Activated CD4-positive, alpha-beta T cell treated with anti-CD3 and anti-CD28 coated beads, Interleukin-2, amount 50 U/mL, for 48 hours (primary cell): ENCODE results near the gene TRMT2A.

Experiments
- DNase-seq, 2 experiments: peaks; one replicate each; pipeline ENCODE4 v3.0.0-alpha.2; 2020

TRMT2A gene

DNA sequence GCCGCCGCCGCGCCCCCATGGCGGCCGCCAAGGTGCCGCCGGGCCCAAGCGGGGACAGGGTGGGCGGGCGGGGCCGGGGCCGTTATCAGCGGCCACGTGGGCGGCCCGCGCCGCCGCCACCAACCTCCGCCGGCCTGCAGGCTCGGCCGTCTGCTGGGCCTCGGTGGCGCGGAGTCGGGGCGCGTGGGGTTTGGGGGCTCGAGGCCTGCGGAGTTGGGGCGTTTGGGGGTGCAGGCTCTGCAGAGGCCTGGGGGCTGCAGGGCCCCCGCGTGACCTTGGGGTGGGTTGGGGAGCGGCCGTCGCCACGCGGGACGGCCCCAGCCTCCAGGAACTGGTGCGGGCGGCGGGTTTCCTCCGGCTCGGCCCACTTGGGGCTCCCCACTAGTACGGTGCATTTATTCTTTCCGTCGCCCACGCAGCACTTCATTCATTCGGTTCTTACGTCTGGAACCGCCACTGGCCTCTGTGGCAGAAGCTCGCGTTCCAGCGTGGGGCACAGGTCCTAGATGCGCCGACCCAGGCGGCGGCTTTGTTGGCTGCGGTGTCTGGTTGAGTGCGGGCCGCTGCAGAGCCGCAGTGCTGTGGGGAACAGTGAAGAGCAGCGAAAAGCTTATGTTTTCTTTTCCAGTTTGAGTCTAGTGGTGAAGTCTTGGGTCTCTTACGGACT lies 740 bp upstream of the TRMT2A start:
- peak; percentile 83 to 88 for DNase-seq

DNA sequence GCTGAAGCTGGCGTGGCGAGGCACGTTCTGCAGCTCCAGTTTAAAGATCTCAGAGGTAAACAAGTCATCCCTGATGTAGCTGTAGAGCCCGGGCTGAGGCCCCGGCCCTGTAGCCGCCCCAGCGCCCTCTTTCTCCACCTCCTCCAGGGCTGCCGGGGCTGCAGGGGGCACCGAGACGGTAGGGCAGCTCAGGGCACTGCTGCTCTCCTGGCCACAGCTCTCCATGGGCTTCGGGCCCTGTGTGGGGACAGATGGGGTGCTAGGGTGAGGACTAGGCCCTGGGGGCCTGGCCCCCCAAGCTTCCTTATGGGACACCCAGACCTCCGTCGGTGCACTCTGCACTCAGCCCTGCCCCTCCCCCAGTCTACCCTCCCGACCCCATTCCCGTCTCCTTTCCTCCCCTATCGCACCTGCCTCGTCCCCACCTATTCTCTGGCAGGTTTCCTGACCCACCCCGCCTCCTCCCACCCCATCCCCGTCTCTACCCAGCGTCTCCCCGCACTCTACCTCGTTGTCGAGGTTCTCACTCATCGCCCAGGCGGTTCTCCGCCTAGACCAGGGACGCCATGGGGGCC lies 563 bp downstream of the TRMT2A start:
- DNase-seq = no peak

DNA sequence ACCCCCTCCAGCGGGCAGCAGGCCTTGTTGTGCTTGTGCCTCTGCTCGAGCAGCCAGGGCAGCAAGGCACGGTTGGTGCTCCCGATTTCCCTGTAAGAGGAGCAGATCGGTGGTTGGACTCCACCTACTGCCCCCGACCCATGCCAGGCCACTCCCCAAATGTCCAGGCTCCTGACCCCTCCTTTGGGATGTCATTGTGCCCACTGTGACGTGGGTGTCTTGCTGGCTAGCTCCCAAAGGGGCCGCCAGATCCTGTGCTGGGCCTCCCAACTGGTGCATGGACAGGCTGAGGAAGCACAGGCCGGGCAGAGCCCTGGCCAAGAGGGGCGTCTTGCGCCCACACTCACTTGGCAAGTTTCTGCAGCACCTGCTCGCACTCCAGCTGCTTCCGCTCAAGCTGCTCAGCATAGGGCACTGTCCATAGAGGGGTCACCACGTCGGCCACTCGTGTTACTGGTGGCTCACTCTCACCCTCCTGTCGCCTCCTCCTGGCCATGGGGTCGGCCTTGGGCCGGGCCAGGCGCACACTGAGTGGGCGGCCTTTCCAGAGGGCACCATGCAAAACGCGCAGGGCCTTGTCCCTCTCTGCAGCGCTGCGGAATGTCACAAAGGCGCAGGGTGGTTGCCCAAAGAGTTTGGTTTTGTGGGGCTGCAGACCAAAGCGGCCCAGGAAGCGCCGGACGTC lies 1.2 kb downstream of the TRMT2A start, which contains the start of gene RANBP1:
RANBP1 (plus strand) TSS at position 414 of the 685 bp plus-strand sequence; CDS start at position 495, 81 bp downstream.
- no peak for DNase-seq

DNA sequence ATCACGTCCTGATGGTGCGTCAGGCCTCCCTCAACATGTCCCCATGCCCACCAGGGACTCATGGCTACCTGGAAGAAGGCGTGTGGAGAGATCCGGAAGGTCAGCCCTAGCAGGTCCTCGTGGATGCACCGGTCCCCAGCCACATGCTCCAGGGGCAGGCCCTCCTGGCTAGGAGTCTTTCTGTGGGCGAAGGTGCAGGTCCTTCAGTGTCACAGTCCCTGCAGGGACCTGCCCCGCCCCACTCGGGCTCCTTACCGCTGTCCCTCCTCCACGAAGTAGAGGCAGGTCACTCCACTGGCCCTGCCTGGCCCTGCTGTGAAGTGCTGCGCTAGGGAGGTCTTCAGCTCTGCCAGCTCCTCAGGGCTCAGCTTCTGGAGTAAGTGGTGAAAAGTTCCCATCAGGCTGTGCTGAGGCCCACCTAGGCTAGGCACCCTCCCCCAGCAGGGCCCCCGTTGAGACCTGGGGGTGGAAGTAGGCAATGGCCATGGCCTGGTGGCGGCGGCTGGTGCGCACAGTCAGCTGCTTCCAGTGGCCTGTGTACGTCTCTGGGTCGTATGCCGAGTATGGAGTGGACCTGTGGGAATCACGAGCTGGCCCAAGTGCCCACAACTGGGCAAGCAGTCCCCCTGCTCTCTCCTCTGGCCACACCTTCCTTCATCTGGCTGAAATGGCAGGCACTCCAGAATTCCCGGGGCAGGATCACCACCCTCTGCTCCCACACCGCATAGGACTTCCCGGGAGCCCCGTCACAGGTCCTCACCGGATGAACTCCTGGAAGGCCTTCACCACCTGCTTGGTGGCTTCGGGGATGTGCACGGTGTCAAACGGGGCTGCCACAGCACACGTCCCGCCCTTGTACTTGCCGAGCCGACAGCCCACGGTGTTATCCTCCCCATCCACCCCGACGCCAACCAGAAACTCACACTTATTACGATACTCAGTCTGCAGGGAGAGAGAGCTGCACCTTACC lies 2.2 kb downstream of the TRMT2A start:
- DNase-seq = no peak

DNA sequence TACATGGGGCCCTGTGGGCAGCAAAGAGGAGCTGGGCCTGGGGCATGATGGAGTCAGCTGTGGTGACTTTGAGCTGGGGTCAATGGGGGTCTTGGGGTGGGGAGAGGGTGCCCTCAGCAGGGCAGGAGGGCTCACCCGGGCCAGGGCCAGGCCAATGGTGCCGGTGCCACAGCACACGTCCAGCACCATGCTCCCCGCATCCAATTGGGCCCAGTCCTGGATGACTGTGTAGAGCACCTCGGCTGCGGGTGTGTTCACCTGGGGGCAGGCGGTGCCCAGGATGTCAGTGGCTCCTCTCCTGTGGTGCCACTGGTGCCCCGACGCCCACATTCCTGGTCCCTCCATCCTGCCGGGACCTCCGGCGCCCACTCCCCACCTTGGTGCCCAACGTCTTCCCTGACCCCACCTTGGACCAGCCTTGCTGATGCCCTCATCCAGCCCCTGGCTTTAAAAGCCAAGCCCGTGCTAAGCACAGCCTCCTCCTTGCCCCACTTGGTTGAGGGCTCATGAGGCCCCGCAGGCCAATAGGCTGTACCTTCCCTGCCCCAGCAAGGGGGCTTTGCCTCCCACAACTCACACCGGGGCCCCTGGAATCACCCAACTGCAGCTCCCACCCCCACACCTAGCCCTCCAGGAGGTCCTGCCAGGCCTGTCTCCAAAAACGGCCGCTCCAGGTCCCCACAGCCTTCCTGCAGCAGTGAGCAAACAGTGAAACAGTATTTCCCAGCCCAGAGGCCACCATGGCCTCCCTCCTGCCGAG lies 3.3 kb downstream of the TRMT2A start:
- no peak for DNase-seq

DNA sequence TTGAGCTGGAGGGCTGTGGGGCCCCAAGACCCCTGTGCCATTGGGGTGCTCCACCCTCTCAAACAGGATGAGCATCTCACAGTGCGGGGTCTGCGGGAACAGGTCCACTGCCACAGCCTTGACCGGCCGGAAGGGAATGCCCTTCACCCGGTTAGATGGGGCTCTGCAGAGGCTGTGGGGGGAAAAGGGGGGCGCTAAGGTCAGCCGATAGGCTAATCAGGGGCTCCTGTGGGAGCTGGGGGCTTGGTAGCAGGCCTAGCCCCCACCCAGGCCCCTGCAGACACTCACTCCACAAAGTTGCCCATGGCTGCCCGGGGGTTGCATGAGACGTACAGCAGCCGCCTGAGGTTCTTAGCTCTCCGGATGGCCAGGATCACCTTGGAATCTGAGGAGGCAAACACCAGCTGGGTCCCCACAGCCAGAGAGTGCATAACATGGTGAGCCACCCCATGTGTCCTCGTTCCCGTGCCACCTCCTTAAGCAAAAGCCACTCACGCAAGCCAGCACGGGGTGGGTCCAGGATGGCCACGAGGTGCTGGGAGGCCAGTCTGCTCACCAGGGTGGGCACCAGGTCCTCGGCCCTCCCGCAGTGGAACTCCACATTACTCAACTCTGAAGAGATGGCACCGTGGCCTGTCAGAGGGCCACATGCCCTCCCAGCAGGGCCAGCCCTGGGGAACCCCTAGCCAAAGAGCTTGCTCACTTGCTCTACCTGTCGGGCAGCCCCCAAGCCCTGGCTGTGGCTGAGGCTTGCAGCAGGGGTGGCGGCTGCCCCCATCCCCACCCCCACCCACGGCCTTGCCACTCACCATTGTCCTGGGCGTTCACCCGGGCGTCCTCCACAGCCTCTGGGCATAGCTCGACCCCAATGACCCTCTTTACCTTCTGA lies 4.2 kb downstream of the TRMT2A start:
- DNase-seq = no peak

DNA sequence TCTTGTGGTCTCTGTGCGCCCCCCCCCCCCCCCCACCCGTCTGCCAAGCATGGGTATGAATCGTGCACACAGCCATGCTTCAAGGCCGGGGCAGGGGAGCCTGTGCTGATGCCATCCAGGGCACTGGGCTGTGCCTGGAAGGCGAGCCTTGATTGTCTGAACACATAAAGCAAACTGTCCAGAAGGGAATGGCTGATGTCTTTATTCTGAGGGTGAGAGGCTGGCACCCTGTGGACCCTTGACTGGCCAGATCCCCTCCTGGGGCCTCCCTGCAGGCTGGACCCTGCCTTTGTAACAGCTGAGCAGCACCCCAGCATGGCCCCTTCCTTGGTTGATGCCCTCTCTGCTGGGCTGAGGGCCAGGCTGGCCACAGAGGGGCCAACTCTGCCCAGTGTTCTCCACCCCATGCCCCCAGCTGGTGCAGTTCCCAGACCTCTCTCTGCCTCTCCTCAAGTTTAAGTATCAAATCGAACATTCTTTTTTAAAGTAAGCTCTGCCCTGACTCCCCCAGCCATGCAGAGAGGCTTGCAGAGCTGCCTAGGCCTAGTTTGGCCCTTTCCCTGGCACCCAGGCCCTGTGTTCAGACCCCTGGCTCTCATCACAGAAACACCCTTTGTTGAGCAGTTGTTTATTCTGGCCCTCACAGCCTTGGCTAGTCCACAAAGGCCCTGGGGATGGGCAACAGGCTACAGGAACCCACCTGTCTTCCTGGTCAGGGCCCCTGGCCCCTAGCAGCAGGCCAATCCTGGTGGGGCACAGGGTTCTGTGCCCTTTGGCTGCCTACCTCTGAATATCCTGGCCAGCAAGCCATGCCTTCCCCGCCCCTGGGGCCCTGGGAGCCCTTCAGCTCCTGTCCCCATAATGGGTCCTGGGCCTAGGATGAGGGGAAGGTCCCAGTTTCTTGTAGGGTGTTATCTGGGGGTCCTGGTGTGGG lies 5.1 kb downstream of the TRMT2A start:
- DNase-seq = no peak

DNA sequence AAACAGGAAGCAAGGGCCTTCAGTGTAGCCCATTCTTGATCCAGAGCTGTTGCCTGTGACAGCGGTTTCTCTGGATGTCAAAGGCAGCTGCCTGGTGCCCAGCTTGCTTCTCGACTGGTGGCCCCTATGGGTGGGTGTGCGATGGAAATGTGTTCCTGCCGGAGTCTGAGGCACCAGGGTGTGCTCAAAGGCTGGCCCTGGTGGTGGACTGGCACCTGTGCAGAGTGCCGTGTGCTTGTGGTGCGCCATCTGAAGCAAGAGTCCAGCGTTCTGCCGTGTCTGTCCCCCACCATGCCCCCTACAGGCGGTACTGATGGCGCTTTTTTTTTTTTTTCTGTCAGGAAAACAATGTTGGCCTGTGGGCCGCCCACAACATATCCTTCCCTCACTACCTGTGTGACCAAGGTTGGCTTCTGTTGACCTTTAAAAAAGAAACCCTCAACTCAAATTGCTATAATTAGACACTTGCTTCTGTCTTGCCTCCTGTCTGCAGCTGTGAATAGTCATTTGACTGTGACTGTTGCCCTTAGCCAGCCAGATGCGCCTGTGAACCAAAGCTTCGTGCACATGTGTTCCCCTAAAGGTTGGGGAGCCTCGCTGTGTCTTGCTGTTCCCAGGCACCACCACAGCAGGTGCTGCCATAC lies 5.9 kb downstream of the TRMT2A start:
- DNase-seq = peak in 1 of 2 experiments; percentile 46

DNA sequence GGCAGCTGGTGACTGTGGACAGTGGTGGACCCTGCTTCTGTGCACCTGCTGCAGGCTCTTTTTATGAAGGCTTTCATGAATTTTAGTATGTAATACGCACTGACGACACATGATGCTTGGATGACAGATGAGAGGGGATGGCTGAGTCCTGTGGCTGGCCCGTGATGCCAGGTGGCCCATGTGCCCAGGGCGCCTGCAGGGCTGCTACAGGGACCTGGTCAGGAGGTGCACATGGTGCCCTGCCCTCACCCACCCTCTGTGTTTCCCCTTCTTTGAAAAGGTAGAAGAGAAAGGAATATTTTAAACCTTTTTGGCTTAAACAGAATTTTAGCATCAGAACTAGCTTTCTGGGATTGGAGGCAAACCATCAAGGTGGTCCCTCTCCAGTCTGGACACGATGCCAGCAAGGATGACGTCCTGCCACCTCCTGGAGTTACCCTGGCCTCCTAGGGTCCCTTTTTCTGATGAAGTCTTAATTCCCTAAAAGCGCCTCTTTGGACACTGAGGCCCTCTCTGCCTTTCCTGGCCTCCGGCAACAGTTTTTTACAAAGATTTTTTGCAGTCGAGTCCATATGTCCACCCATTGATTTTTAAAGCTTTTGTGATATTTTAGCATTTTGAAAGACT lies 6.6 kb downstream of the TRMT2A start:
- no peak for DNase-seq

DNA sequence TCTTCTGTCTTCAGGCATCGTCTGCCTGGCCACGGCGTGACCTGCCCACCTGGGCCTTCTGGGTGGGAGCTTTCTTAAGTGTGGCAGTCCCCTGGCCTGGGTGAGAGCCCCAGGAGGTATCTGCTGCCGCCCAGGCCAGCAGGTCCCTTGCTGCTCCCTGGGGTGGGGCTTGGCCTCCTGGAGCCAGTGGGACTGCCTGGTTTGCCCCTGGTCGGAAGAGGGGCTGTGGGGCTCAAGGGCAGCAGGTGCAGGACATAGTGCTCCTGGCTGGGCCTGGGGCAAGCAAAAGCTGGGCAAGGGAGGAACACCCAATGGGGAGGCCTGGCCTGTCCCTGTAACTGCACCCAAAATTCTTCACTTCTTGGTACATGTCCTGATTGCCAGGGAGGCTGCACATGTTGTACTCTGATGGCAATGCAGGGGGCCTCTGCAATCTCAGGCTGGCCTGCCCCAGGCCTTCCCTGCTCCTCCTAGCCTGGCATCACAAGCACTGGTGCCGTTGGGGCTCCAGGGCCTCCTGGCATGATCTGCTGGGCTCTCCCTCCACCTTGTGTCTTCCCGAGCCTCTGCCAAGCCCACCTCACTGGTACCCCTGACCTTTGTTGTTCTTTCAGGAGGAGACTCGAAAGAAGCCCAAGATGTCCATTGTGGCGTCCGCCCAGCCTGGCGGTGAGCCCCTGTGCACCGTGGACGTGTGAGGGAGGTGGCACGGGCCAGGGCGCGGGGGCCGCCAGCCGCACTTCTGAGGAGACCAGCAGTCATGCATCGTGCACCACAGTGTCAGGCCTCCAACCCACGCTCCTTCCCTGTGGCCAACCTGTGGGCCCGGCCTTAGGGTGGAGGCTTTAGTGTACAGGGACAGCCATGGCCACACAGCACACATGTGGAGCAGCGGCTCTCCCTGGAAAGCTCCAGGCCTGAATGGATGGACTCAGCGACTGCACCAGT lies 7.3 kb downstream of the TRMT2A start:
- DNase-seq = no peak

DNA sequence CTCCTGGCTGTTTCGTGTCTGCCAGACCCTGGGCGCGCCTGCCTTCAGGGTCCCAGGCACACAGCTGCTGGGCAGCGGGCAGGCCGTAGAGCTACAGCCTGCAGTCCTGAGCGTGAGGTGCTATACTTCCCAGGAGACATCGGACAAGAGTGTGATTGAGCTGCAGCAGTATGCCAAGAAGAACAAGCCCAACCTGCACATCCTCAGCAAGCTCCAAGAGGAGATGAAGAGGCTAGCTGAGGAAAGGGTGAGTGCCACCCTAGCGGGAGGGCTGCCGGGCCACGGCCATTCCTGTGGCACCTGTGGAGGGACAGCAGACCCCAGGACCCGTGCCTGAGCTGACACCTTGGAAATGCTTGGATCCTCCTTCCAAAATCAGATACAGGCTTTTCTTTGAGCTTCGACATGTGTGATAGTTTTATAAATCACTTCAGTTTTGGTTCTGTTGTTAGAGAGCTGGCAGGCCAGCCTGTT lies 8.2 kb downstream of the TRMT2A start:
- DNase-seq = no peak

DNA sequence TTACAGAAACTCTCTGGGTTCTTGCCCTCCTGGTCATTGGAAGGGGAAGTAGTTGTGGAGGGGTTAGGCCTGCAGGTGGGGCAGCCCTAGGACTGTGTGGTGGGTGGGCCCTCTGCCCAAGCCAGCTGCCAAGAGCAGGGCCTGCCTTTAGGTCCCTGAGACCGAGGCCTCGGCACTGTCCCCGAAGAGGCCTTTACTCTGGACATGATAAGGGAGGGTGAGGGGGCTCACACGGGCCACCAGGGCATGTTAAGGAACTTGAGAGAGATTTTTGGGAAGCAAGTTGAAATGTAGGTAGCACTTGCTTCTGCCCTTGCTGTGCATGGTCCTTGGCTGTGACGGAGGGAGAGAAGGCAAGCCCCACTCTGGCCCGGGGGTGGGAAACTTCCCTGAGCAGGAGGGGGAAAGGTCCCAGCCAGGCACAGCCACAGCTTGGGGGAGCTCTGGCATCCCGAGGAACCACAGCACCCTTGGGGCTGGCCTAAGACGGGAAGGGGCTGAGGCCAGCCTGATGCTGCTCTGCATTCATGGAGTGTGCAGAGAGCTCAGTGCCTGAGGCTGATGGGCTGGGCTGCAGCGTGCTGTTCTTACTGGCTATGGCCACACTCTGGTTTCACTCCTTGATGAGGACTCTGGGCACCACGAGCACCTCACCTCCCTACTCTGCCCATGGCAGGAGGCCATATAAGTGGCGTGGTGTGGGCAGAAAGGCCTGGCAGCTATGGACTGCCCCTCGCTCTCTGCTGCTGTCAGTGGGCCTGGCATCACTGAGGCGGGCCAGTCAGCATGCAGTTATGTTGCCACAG lies 8.9 kb downstream of the TRMT2A start:
- no peak for DNase-seq

DNA sequence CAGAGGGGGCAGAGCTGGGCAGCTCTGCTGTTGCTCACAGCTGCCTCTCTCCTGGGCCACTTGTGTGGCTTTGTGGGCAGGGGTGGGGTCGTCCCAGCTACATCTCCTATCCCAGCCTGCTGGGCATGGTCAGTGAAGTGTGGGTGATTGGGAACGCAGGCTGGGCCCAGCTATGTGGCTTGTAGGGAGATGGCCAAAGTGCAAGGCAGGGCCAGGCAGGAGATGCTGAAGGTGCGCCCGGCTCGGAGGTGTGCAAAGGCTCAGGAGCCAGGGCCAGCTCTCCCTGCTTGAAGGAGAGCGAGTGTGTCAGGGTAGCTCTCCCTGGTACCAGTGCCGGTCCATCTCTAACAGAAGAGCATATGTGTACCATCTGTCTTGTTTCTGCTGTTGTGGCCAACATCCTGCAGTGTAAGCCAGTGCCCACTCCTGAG lies 9.5 kb downstream of the TRMT2A start:
- no peak for DNase-seq

DNA sequence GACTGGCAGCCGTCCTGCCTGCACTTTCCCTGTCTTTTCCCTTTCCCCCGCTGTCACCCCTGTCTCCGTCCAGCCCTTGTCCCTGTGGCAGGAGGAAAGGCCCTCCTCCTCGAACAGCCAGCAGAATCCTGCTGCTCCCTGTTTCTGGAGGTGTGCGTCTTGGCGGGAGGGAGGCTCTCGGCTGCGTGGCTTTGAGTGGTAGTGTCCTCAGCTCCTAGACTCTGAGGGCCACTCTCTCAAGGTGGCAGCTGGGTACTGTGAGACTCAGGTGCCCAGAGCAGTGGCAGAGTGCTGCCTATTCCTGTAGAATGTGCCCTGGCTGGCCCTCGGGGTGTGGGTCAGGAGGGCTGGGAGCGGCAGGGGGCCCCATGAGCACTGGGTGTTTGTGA lies 10.2 kb downstream of the TRMT2A start:
- DNase-seq = no peak

DNA sequence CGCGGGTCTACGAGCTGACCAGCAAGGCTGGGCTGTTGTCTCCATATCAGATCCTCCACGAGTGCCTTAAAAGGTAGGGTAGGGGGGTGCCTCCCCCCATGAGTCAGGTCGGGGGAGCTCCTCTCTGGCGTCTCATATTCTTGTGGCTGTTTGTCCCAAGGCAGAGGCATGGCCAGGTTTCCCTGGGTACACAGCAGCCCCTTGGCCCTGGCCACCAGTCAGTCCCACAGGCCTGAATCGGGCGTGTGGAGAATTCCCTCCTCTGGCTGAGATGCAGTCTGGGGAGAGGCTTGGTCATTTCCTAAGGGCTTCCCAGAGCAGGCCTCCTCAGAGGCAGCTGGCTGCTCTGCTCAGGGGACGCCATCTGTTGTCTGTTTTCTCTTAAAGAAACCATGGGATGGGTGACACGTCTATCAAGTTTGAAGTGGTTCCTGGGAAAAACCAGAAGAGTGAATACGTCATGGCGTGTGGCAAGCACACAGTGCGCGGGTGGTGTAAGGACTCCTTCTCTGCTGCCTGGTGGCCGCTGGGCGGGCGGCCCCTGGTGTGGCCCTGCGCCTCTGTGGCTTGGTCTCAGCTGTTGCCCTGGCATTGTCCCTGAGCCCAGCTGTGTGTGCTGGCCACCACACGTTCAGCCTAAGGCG lies 10.7 kb downstream of the TRMT2A start:
- no peak for DNase-seq
